ENCODE data around the gene VAV2.
"Not testable (repeated sequence)": the region's sequence is repeated elsewhere in the genome, so short reads cannot be mapped to it uniquely, and the experiment has no call there.

The VAV2 gene

DNA sequence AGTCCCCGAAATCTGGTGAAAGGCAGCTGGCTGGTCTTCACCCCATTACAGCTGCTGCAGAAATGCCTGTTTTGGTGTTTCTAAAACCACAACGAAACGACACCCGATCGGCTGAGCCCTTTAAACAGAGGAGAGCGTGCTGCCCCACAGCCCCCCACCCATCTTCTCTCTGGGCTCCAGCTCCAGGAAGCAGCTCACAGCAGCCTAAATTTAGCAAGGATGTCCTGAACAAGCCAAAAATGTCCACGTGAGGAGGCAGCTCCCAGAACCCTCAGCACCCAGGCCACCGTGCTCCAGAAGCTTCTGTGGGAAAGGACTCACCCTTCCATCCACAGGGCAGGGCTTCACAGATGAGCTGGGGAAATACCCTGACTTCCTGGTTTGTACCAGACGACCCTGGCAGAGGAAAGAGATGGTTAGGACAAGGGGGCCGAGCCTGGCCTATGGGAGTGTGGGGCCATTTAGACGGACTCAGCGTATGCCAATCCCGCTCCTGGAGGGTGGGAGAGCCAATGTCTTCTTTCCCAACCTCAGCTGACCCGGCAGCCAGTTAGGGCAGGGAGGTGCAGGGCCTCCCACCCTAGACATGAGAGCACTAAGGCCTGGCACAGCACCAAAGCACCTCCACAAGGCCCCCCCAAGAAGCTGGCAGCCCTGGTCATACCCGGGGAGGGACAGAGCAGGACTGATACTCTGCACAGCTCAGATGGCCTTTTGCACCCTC, 214.9 kb downstream of the VAV2 start:
- DNase-seq: no peak

GRCh38 chr9:133775951-133776905, 215.9 kb downstream of the VAV2 start:
- no peak for DNase-seq

DNA sequence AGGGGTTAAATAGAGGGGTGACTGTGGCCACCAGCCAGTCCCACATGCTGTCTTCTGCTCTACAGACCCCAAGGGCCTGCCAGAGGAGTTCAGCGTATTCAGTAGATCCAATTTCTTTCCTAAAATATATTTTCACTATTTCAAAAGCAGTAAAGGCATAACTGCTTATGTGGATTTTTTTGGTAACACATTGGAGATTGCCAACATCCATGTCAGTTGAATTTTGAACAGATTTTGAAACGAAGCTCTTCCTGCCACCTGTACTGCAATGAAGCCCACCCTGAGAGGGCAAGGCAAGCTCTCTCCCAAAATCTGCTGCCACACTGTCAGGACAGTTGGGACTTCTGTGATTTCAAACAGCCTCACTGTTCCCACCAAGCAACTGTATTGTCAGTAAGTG, 216.8 kb downstream of the VAV2 start:
- DNase-seq: no peak

GRCh38 chr9:133774799-133775198, 217.3 kb downstream of the VAV2 start:
- DNase-seq: no peak

- no peak for DNase-seq
Measured at GRCh38 chr9:133773889-133774655, 218.1 kb downstream of the VAV2 start.

DNA sequence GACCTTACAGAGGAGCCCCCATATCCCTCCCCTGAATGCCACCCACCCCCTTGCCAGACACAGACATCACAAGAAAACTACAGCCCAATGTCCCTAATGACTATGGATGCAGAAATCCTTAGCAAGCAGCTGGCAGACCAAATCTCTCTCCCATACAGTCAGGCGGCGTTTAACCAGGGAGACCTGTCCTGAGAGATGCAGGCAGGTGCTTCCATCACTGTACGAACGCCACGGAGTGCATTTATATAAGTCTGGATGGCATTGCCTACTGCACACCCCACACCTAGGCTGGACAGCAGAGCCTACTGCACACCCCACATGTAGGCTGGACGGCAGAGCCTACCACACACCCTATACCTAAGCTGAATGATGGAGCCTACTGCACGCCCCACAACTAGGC, 219.5 kb downstream of the VAV2 start:
- no peak for DNase-seq

DNA sequence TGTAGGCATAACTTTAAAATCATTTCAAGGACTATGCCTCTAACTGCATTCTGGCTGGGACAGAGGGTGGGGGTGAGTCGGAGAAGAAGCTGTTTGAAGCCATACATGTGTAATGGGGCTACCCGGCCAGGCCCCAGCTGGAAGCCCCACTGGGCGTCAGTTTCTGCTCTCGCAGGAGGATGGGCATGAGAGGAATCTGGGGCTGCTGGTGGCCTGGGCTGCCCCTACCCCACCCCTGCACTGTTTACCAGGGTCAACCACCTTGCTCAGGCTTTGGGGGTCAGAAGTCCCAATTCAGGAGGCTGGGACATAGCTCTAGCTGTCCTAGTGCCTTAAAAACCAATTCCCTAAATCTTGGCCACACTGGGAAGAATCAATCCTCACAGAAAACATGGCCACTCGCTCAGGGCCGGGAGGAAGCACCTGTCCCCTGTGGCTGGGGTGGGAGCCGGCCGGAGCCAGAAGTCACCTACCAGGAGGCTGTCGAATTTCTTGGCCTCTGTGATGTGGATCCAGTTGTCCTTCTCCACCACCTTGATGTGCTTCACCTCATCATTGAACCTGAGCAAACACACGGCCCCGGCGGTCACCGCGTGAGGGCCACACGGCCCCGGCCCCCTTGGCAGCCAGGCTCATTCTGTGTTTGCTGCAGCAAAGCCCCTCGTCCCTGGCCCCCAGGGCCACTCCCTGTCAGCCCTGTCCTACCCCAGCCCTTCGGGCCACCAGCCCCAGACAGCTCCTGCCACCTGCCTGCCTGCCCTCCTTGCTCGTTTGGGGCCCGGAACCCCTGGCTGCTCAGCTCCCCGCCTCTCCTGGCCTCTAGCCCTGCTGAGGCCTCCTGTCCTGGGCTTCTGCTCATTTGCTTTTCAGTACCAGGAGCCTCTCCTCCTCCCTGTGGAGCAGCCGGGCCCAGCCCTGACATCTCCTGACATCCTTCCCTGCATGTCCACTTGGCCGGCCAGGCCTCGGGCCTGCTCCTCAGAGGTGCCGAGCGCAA, 220.3 kb downstream of the VAV2 start:
- DNase-seq: no peak

DNA sequence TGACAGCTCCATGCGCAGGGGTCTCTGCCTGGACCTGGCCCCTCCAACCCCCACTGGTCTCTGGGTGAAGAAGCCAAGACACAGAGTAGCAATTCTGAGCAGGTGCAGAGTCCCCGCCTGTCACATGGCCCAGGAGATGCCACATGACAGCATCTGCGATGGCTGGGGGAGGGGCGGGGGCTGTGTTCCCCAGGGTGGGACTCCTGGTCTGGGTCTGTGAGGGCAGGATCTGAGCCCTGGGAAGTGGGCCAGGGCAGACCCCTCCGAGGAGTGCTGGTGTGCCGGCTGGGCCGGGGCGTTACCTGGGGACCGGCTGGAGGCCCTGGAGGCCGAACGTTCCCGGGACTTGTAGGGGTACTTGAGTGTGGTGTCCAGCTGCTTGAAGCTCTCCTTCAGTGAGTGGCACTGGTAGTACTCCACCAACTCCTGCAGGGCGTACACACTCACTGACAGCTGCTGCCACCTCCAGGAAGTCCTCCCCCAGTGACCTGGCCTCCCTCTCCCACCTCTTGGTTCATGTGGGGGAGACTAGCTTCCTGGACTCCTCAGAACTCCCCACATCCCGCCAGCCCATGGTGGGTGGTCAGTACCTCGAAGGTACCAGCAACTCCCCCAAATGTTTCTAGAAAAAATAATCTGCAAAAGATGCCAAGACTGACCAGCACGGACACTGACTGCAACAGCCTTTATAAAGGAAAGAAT, 221.9 kb downstream of the VAV2 start:
- peak in 1 of 2 experiments; percentile 10 for DNase-seq

DNA sequence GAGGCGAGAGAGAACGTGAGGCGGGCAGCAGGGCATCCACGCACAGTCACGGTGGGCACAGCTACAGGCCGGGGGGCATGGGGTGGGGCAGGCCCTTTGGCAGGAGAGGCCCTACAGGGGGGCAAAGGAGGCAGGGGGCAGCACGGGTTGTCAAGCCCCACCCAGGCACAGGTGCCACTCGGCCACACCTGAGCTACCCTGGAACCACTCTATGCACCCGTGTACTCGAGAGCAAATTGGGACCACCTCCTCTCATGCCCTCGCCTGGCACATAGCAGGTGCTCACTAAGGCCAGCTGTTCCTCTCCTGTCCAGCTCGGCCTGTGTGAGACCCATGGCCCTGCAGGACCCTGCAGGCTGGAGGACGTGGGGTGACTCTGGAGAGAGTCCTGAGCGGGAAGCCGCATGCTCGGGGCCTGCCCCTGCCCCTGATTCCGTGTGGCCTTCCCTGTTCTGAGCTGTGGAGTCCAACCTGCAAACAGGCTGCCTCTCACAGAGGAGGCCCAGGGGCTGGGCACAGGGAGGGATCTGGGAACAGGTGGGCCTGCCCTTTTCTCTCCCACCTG, 222.5 kb downstream of the VAV2 start:
- DNase-seq: peak in 1 of 2 experiments; percentile 1

- peak; percentile 16 to 19 for DNase-seq
Measured at GRCh38 chr9:133768859-133769510, 223.1 kb downstream of the VAV2 start.

GRCh38 chr9:133768371-133768858, 223.7 kb downstream of the VAV2 start:
- DNase-seq: peak; percentile 1 to 5

GRCh38 chr9:133767625-133768024, 224.5 kb downstream of the VAV2 start:
- DNase-seq: peak in 1 of 2 experiments; percentile 5

DNA sequence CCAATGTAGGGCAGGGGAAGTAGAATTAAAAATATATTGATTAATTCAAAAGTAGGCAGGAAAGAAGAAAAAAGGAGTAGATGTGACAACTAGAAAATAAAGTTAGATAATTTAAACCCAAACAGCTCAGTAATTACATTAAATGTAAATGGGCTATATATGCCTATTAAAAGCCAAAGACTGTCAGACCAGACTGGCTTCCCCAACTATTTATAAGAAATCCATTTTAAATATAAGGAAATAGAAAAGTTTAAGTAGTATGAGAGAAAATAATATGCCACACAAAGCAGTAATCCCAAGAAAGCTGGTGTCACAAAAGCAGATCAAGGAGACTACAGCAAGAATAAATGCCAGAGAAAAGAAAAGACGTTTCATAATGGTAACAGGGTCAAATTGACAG, 225.1 kb downstream of the VAV2 start:
- no peak for DNase-seq

- not testable (repeated sequence) for DNase-seq
Measured at GRCh38 chr9:133766234-133766633, 225.9 kb downstream of the VAV2 start.

DNA sequence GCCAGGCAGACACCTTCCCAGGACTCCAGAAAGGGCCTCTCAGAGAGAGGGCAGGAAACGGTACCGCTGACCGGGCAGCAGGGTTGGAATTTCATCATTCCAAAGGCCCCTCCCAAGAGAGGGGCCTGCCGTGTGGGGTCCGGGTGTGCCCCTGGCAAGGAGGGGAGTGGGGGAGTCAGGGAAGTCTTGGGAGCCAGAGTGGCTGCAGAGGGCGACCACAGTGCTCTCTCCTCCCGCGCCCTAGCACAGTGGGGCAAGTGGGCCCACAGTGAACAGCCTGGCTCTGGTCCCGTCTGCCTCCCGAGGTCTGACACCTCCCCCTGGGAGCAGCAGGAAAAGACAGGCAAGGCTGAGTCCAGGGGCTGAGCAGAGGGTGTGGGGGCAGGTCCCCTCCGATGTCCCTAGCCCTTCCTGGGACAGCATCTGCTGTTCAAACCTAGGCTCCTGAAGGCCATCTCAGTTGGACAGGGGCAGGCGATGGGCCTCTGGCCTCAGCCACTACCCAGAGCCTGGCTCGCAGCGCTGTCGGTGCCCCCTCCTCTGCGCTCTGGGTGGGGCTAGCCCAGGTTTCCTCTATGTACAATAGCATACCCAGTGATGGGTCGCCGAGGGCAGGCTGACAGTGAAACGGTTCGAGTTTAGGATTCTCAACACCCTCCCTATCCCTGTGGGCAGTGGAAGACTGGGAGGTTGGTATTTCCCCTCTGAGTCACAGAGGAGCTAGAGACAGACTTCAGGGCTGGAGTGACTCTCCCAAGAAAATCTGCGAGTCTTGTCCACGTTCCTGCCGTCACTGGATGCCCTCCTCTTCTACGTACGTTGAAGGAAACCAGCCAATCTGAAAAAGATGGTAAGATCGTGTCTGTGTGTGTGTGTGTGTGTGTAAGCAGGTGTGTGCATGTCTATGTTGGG, 228.6 kb downstream of the VAV2 start:
- DNase-seq: peak; percentile 7 to 8

DNA sequence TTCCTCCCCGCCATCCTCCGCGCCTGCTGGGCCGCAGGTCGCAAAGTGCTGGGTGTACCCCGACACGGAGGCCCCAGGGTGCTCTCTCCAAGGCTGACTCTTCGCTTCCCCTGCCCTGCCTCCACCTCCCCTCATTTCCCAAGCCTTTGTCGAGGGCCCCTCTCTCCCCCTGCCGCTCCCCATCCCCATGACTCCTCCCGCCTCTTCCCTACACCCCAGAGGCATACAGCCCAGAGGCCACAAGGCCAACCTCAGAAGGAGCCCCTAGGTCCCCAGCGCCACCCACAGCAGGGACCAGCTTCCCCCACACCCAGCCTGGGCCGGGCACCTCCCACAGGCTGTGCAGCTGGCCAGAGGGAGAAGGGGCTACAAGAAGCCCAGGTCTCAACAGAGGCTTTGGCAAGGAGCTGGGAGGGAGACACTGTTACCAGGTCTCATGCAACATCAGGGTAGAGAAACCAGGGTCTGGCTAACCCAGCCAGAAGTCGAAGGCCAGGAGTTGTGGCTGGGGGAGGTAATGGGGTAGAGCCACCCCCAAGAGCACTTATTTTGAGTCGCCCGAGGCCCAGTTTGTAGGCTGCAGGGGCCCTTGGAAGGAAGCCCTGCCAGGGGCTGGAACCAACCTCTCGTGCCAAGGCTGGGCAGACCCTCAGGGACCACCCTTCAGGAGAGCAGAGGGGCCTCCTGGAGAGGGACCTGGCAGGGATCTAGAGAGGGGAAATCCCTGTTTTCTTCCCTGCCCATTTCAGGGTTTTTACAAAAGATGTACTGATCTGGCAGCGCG, 229.4 kb downstream of the VAV2 start:
- peak; percentile 2 to 3 for DNase-seq

- peak in 1 of 2 experiments; percentile 5 for DNase-seq
Measured at GRCh38 chr9:133761641-133762248, 230.4 kb downstream of the VAV2 start.
